GM10847 (cell line): ENCODE measurements around the gene SNX20.

Source experiments
- POLR2A ChIP-seq: IDR thresholded peaks from 2 replicates; pipeline ENCODE4 v1.6.1; 2011; ENCODE audit not compliant: insufficient read length; ENCODE audit errors: extremely low read depth

The SNX20 gene

GRCh38 chr16:50664270-50664669 is 16.8 kb downstream of the SNX20 start:
- TF ChIP-seq POLR2A = no peak

GRCh38 chr16:50662306-50662940 is 18.7 kb downstream of the SNX20 start:
- no peak for TF ChIP-seq POLR2A

GRCh38 chr16:50659806-50660205 is 21.3 kb downstream of the SNX20 start:
- TF ChIP-seq POLR2A = no peak

GRCh38 chr16:50657241-50657640 is 23.9 kb downstream of the SNX20 start:
- TF ChIP-seq POLR2A = no peak

GRCh38 chr16:50655558-50656055 is 25.5 kb downstream of the SNX20 start:
- no peak for TF ChIP-seq POLR2A

GRCh38 chr16:50653633-50654519 is 27.2 kb downstream of the SNX20 start:
- TF ChIP-seq POLR2A = no peak

- no peak for TF ChIP-seq POLR2A
These were observed 28.2 kb downstream of the SNX20 start for GRCh38 chr16:50652836-50653425.

- TF ChIP-seq POLR2A = no peak
These were observed 29.2 kb downstream of the SNX20 start for GRCh38 chr16:50651835-50652438.

- TF ChIP-seq POLR2A = no peak
These were observed 34.8 kb downstream of the SNX20 start for GRCh38 chr16:50646345-50646744.

- TF ChIP-seq POLR2A = no peak
These were observed 35.4 kb downstream of the SNX20 start for GRCh38 chr16:50645563-50646220.

- no peak for TF ChIP-seq POLR2A
These were observed 36.4 kb downstream of the SNX20 start for GRCh38 chr16:50644729-50645128.

- no peak for TF ChIP-seq POLR2A
These were observed 36.9 kb downstream of the SNX20 start for GRCh38 chr16:50644245-50644644.

GRCh38 chr16:50643192-50643591 is 37.9 kb downstream of the SNX20 start:
- no peak for TF ChIP-seq POLR2A

GRCh38 chr16:50642349-50642748 is 38.8 kb downstream of the SNX20 start:
- TF ChIP-seq POLR2A = no peak

GRCh38 chr16:50641818-50642187 is 39.3 kb downstream of the SNX20 start:
- TF ChIP-seq POLR2A = no peak

- no peak for TF ChIP-seq POLR2A
These were observed 39.9 kb downstream of the SNX20 start for GRCh38 chr16:50640919-50641817.
